ENCODE results near the gene MALAT1.
"Not testable (repeated sequence)": the region's sequence is repeated elsewhere in the genome, so short reads cannot be mapped to it uniquely, and the experiment has no call there.

MALAT1 gene

GRCh38 chr11:65498977-65499712 is at the start of gene MALAT1:
Gene MALAT1, plus strand, starts transcription at chr11:65499045.
- DNase-seq (ENCODE audit: low spot score) = peak; percentile 58

- not testable (repeated sequence) for DNase-seq (ENCODE audit: low spot score)
Observed at GRCh38 chr11:65451301-65451700, 47.5 kb upstream of the MALAT1 start.

GRCh38 chr11:65452259-65452658 is 46.6 kb upstream of the MALAT1 start:
- not testable (repeated sequence) for DNase-seq (ENCODE audit: low spot score)

- peak; percentile 74 for DNase-seq (ENCODE audit: low spot score)
Observed at GRCh38 chr11:65452806-65453490, 45.9 kb upstream of the MALAT1 start.

GRCh38 chr11:65454311-65454695 is 44.5 kb upstream of the MALAT1 start:
- DNase-seq (ENCODE audit: low spot score) = peak; percentile 65

GRCh38 chr11:65454696-65455456 is 44.0 kb upstream of the MALAT1 start:
- peak; percentile 95 for DNase-seq (ENCODE audit: low spot score)

GRCh38 chr11:65456418-65456817 is 42.4 kb upstream of the MALAT1 start:
- no peak for DNase-seq (ENCODE audit: low spot score)

GRCh38 chr11:65459552-65459951 is 39.3 kb upstream of the MALAT1 start:
- no peak for DNase-seq (ENCODE audit: low spot score)

GRCh38 chr11:65465471-65465870 is 33.4 kb upstream of the MALAT1 start:
- DNase-seq (ENCODE audit: low spot score) = not testable (repeated sequence)

- not testable (repeated sequence) for DNase-seq (ENCODE audit: low spot score)
Observed at GRCh38 chr11:65467306-65467705, 31.5 kb upstream of the MALAT1 start.

GRCh38 chr11:65468874-65469333 is 29.9 kb upstream of the MALAT1 start:
- no peak for DNase-seq (ENCODE audit: low spot score)

GRCh38 chr11:65470433-65471049 is 28.3 kb upstream of the MALAT1 start:
- DNase-seq (ENCODE audit: low spot score) = no peak

GRCh38 chr11:65471447-65471891 is 27.4 kb upstream of the MALAT1 start:
- peak; percentile 69 for DNase-seq (ENCODE audit: low spot score)

GRCh38 chr11:65472588-65473277 is 26.1 kb upstream of the MALAT1 start:
- DNase-seq (ENCODE audit: low spot score) = not testable (repeated sequence)

GRCh38 chr11:65473278-65473860 is 25.5 kb upstream of the MALAT1 start:
- DNase-seq (ENCODE audit: low spot score) = no peak

- no peak for DNase-seq (ENCODE audit: low spot score)
Observed at GRCh38 chr11:65474864-65475263, 24.0 kb upstream of the MALAT1 start.

- DNase-seq (ENCODE audit: low spot score) = no peak
Observed at GRCh38 chr11:65476632-65477148, 22.2 kb upstream of the MALAT1 start.

GRCh38 chr11:65477149-65477965 is 21.5 kb upstream of the MALAT1 start:
- peak; percentile 94 for DNase-seq (ENCODE audit: low spot score)

- peak; percentile 48 for DNase-seq (ENCODE audit: low spot score)
Observed at GRCh38 chr11:65478388-65479183, 20.3 kb upstream of the MALAT1 start.
